Measurements from ENCODE around the gene SLC35D1.
"Not testable (repeated sequence)": the region's sequence is repeated elsewhere in the genome, so short reads cannot be mapped to it uniquely, and the experiment has no call there.

The SLC35D1 gene

GRCh38 chr1:67053785-67054772 lies at the start of gene SLC35D1:
SLC35D1 (minus strand) TSS chr1:67054148; CDS start chr1:67054013, 135 bp downstream.
- peak; percentile 94 for DNase-seq (ENCODE audit: low read depth, low spot score)

GRCh38 chr1:67103548-67103947 lies 49.6 kb upstream of the SLC35D1 start:
- no peak for DNase-seq (ENCODE audit: low read depth, low spot score)

DNA sequence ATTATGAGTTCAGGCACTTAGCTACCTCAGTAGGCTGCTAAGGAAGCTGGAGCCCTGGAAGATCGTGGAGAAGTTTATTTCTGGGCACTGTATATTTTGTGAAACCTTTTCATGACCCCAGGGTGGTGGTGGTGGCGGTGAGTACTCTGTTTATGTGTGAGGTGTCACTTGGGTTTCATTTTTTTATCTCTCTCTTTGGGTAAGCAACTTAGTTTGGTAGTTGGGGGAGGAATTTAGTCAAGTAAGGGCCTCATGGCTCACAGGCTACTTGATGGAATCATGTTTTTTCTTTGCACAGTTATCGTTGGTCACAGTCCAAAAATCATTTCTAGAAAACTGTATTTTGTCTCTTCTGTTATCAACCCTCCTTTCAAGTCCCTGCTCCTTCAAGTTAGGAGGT lies 46.9 kb upstream of the SLC35D1 start:
- no peak for DNase-seq (ENCODE audit: low read depth, low spot score)

- peak; percentile 54 for DNase-seq (ENCODE audit: low read depth, low spot score)
These were observed 43.4 kb upstream of the SLC35D1 start for GRCh38 chr1:67097305-67097704.

GRCh38 chr1:67094191-67094590 lies 40.2 kb upstream of the SLC35D1 start:
- DNase-seq (ENCODE audit: low read depth, low spot score) = no peak

GRCh38 chr1:67089685-67090208 lies 35.8 kb upstream of the SLC35D1 start:
- no peak for DNase-seq (ENCODE audit: low read depth, low spot score)

DNA sequence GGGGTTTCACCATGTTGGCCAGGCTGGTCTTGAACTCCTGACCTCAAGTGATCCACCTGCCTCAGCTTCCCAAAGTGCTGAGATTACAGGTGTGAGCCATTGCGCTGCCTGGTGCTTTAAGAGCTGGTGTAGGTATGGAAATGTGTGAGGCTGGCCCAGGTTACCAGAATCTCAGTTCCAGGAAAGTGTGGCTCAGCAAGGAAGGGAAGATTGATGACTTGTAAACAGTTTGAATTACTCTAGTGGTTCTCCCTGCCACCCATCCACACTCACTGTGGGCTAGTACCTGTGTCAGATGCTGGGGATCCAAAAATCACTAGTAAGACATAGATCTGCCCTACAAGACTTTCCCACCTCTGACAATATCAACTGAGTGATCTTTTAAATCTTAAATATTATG lies 34.5 kb upstream of the SLC35D1 start:
- no peak for DNase-seq (ENCODE audit: low read depth, low spot score)

- DNase-seq (ENCODE audit: low read depth, low spot score) = no peak
These were observed 31.4 kb upstream of the SLC35D1 start for GRCh38 chr1:67085326-67085725.

GRCh38 chr1:67084765-67085318 lies 30.9 kb upstream of the SLC35D1 start:
- no peak for DNase-seq (ENCODE audit: low read depth, low spot score)

DNA sequence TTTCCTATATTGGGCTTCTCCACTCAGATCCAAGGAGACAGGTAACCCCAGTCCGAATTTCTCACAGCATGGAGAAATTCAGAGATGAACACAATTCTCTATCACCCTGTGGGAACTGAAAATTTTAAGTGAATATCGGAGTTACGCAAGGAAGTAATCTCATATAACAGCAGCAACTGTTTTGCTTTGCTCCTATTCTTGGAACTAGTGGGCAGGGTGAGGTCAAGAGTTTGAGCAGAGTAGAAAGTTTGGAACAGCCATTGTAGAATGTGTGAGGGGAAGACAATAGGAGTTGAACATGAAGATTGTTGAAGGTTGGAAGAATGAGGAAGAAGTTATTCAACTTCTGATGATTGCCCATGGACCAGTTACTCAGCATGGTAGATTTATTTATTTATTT lies 24.3 kb upstream of the SLC35D1 start:
- DNase-seq (ENCODE audit: low read depth, low spot score) = no peak

GRCh38 chr1:67077593-67077992 lies 23.6 kb upstream of the SLC35D1 start:
- DNase-seq (ENCODE audit: low read depth, low spot score) = no peak

- DNase-seq (ENCODE audit: low read depth, low spot score) = no peak
These were observed 18.8 kb upstream of the SLC35D1 start for GRCh38 chr1:67072749-67073148.

DNA sequence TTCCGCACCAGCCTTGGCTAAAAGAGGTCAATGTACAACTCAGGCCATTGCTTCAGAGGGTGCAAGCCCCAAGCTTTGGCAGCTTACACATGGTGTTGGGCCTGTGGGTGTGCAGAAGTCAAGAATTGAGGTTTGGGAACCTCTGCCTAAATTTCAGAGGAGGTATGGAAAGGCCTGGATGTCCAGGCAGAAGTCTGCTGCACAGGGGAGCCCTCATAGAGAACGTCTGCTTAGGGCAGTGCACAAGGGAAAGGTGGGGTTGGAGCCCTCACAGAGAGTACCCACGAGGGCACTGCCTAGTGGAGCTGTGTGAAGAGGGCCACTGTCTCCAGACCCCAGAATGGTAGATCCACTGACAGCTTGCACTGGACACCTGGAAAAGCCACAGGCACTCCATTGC lies 13.7 kb upstream of the SLC35D1 start:
- not testable (repeated sequence) for DNase-seq (ENCODE audit: low read depth, low spot score)

DNA sequence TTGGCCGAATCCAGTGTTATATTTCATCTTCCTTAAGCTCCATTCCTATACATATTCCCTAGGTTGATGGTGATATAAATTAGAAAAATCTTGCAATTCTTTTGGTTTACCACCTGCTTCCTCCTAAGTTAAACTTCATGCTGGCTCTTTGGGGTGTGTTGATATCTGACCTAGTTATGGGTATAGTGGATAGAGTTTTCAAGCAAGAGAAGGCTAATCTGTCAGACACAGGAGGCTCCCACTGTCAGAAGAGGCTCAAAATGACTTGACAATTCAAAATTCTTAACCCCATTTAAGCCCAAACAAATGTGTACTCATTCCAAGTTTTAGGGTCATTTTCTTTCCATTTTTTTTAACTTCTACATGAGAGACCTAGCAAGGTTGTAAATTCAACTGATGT lies 8.5 kb upstream of the SLC35D1 start:
- no peak for DNase-seq (ENCODE audit: low read depth, low spot score)

DNA sequence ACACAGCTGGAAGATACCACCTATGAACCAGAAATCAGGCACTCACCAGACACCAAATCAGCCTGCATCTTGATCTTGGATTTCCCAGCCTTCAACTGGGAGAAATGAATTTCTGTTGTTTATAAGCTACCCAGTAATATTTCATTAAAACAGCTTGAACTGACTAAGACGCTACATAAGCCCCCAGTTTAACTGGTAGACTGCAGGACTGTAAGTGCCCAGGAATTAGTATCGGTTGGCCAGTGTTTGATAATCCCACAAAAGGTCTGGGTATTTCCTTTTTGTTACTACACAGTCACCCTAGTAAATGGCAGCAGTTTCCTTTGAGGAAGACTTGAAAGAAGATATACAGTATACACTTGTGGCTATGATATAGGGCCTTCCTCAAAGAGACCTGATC lies 7.3 kb upstream of the SLC35D1 start:
- no peak for DNase-seq (ENCODE audit: low read depth, low spot score)

GRCh38 chr1:67060811-67061218 lies 6.9 kb upstream of the SLC35D1 start:
- DNase-seq (ENCODE audit: low read depth, low spot score) = peak; percentile 16

- no peak for DNase-seq (ENCODE audit: low read depth, low spot score)
These were observed 5.4 kb upstream of the SLC35D1 start for GRCh38 chr1:67059346-67059745.

DNA sequence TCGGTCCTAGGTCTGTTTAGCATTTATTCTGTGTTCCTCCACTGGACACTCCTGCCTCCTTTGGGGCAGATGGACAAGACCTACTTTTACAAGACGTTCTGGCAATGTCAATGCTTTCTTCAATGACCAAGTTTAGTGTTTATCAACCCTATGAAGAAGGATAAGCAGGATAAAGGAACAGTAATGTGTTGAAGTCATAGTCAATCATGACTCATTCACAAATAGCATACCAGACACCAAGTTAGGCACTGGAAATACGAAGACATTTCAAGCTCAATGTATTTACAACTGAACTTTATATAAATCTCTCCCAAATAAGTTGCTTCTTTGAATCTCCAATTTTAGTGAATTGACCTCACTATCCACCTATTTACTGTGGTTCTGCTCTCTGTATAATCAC lies 4.8 kb upstream of the SLC35D1 start:
- no peak for DNase-seq (ENCODE audit: low read depth, low spot score)

DNA sequence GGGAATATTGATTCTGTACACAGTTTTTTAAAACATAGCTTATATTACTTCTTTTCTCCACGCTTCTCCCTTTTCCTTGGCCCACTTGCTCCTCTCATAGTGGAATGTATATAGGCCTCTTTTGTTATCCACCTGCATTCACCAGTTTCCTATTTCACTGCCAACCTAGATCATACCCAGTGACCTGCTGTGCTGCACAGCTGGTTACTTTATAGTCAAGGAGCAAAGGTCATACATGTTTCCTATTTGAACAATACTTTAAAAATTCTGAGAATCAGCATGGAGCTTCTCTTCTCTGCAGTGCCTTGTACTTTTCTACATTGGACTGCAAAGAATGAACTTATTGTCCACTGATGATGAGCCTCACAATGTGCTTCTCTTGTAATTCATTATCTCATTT lies 4.3 kb upstream of the SLC35D1 start:
- DNase-seq (ENCODE audit: low read depth, low spot score) = no peak

GRCh38 chr1:67053535-67053784 lies 488 bp downstream of the SLC35D1 start:
- DNase-seq (ENCODE audit: low read depth, low spot score) = peak; percentile 75

DNA sequence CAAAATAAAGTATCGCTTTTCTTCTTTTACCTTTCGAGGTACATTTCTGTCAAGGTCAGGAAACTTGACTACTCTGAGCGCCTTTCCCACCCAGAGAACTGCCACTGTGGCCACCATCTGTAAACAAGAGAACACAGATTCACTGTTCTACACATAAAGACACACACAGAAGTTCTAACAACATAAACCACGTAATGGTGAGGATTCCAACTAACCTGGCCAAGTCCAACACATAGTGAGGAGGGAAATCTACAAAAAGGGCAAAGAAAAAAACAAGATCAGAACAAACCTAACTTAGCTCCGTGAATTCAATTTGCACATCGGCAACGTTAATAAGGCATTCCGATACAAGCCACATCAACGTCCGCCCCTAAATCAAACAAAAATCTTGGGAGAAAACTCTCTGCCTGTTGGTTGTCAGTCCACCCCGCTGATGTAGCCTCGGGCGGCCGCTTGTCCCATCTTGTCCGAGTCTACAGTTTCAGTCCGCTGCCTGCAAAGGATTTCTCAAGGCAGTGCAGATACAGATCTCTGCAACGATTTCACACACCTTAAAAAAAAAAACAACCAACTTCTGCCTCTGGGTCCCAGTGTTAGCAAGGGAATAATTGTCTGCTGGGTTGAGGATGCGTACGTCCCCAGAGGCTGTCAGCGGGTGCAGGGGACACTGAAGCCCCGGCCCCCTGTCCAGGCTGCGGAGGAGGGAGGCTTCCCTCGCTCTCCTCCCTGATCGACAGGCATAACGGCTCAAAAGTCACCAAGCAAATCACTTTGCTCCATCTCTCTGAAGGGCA lies 1.0 kb downstream of the SLC35D1 start:
- DNase-seq (ENCODE audit: low read depth, low spot score) = peak; percentile 87

DNA sequence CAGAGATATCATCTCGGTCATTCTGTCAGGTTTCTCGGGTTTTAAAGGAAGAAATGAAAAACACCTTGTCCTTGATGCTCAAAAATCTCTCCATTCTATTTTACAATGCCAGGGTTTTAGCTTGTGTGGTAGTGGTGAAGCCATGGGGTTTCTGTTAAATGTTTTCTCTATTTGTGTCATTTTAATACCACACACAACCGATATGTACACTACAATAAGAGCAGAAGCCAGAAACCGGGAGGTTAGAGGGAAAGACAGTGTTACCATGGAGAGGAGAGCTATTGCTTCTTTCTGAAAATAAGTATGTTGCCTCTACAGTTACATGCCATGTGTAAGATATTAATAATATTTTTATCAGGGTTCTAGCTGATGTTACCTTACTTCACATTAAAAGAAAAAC lies 2.8 kb downstream of the SLC35D1 start:
- DNase-seq (ENCODE audit: low read depth, low spot score) = no peak
